Measurements from ENCODE around the gene MYO16.

DNA sequence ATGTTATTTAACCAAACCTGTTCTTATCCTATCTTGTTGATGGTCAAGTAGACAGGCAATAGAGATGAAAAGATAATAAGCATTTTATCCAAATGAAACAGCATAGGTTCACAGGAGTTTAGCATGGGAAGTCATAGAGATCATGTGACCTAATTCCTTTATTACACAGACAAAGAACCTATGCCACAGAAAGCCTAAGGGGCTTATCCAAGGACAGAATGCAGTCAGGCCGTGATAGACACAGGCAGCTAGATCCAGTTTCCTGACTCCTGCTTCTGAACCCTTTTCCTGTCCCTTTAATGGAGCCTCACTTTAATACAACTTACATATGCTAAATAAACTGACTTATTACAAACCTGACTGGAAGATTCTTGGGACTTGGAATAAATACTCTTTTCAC is 624.9 kb downstream of the MYO16 start:
- TF ChIP-seq, protein P1, sequence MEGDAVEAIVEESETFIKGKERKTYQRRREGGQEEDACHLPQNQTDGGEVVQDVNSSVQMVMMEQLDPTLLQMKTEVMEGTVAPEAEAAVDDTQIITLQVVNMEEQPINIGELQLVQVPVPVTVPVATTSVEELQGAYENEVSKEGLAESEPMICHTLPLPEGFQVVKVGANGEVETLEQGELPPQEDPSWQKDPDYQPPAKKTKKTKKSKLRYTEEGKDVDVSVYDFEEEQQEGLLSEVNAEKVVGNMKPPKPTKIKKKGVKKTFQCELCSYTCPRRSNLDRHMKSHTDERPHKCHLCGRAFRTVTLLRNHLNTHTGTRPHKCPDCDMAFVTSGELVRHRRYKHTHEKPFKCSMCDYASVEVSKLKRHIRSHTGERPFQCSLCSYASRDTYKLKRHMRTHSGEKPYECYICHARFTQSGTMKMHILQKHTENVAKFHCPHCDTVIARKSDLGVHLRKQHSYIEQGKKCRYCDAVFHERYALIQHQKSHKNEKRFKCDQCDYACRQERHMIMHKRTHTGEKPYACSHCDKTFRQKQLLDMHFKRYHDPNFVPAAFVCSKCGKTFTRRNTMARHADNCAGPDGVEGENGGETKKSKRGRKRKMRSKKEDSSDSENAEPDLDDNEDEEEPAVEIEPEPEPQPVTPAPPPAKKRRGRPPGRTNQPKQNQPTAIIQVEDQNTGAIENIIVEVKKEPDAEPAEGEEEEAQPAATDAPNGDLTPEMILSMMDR (IDR thresholded peaks at IDR 0.05; ENCODE audit: poor library complexity, severe bottlenecking), result no peak
- TF ChIP-seq EZH2 (IDR thresholded peaks at IDR 0.05; ENCODE audit: borderline replicate concordance, insufficient read depth, low read length, poor library complexity, severe bottlenecking) (no peak), RAD21 (conservative IDR thresholded peaks at IDR 0.05) (no peak), MXI1 (conservative IDR thresholded peaks at IDR 0.05; ENCODE audit: poor library complexity, severe bottlenecking) (no peak)
- TF ChIP-seq, protein P2, sequence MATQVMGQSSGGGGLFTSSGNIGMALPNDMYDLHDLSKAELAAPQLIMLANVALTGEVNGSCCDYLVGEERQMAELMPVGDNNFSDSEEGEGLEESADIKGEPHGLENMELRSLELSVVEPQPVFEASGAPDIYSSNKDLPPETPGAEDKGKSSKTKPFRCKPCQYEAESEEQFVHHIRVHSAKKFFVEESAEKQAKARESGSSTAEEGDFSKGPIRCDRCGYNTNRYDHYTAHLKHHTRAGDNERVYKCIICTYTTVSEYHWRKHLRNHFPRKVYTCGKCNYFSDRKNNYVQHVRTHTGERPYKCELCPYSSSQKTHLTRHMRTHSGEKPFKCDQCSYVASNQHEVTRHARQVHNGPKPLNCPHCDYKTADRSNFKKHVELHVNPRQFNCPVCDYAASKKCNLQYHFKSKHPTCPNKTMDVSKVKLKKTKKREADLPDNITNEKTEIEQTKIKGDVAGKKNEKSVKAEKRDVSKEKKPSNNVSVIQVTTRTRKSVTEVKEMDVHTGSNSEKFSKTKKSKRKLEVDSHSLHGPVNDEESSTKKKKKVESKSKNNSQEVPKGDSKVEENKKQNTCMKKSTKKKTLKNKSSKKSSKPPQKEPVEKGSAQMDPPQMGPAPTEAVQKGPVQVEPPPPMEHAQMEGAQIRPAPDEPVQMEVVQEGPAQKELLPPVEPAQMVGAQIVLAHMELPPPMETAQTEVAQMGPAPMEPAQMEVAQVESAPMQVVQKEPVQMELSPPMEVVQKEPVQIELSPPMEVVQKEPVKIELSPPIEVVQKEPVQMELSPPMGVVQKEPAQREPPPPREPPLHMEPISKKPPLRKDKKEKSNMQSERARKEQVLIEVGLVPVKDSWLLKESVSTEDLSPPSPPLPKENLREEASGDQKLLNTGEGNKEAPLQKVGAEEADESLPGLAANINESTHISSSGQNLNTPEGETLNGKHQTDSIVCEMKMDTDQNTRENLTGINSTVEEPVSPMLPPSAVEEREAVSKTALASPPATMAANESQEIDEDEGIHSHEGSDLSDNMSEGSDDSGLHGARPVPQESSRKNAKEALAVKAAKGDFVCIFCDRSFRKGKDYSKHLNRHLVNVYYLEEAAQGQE (IDR thresholded peaks at IDR 0.05; ENCODE audit: borderline replicate concordance), result no peak

Data from neural cell (in vitro differentiated cells).